HG03025 (cell line): ENCODE data around the gene CALHM1.
"Not testable (repeated sequence)": the region's sequence is repeated elsewhere in the genome, so short reads cannot be mapped to it uniquely, and the experiment has no call there.

Experiments
- ATAC-seq: cut with Tn5 transposase; IDR thresholded peaks from one replicate; pipeline ENCODE4 v1.9.1; 2021; ENCODE audit warnings: mild to moderate bottlenecking, moderate library complexity; ENCODE audit not compliant: unreplicated experiment, low FRiP score

The CALHM1 gene

GRCh38 chr10:103458720-103459119 is at the start of gene CALHM1:
TSS of gene CALHM1 (minus strand) at chr10:103458900. CDS start at chr10:103458751, 149 bp downstream.
- peak; percentile 60 for ATAC-seq

GRCh38 chr10:103507235-103508191 is 48.8 kb upstream of the CALHM1 start:
- ATAC-seq: no peak

- ATAC-seq: no peak
Observed at GRCh38 chr10:103506061-103506460, 47.4 kb upstream of the CALHM1 start.

- no peak for ATAC-seq
Observed at GRCh38 chr10:103504181-103504783, 45.6 kb upstream of the CALHM1 start.

- ATAC-seq: not testable (repeated sequence)
Observed at GRCh38 chr10:103503777-103504176, 45.1 kb upstream of the CALHM1 start.

- no peak for ATAC-seq
Observed at GRCh38 chr10:103502849-103503660, 44.4 kb upstream of the CALHM1 start.

GRCh38 chr10:103501186-103501585 is 42.5 kb upstream of the CALHM1 start:
- ATAC-seq: no peak

- no peak for ATAC-seq
Observed at GRCh38 chr10:103500481-103500880, 41.8 kb upstream of the CALHM1 start.

GRCh38 chr10:103499881-103500280 is 41.2 kb upstream of the CALHM1 start:
- no peak for ATAC-seq

- ATAC-seq: no peak
Observed at GRCh38 chr10:103498936-103499638, 40.4 kb upstream of the CALHM1 start.

- ATAC-seq: no peak
Observed at GRCh38 chr10:103497161-103497915, 38.6 kb upstream of the CALHM1 start.

- no peak for ATAC-seq
Observed at GRCh38 chr10:103495321-103495720, 36.6 kb upstream of the CALHM1 start.

GRCh38 chr10:103493916-103494877 is 35.5 kb upstream of the CALHM1 start:
- ATAC-seq: no peak

GRCh38 chr10:103493362-103493915 is 34.7 kb upstream of the CALHM1 start, which contains the start of gene NEURL1:
TSS of gene NEURL1 (plus strand) at chr10:103493705. CDS start at chr10:103494388, 683 bp downstream.
- no peak for ATAC-seq

GRCh38 chr10:103492655-103493261 is 34.1 kb upstream of the CALHM1 start:
- ATAC-seq: no peak

GRCh38 chr10:103491729-103492364 is 33.1 kb upstream of the CALHM1 start:
- no peak for ATAC-seq

- ATAC-seq: peak; percentile 14
Observed at GRCh38 chr10:103490986-103491314, 32.2 kb upstream of the CALHM1 start.
